Tibial nerve (tissue), 4 donors: ENCODE results near the gene TUBB4A. TPM values are rescaled to one million over a fixed set of nuclear protein-coding genes. Genes with fewer than 3 reads are reported as not detected.
A peak's percentile ranks its signal among the peaks of the same experiment; 100 is the strongest.

Experiments
- DNase-seq, 2 donors: peaks; one replicate each; pipeline ENCODE4 v3.0.0-alpha.2; 2019; ENCODE audit warnings: low spot score in 2 of 2
- H3K27ac ChIP-seq, 4 donors: fragments of 200-600 bp; sonication (generic) in 3 of 4; one replicate each; pipeline ENCODE4 v1.5.1; 2017 to 2019; ENCODE audit warnings: mild to moderate bottlenecking in 1 of 4
- H3K27me3 ChIP-seq, 2 donors: fragments of 200-600 bp; sonication (generic) in 1 of 2; one replicate each; pipeline versions ENCODE4 v1.5.1 to v1.6.0; 2017 to 2019
- H3K36me3 ChIP-seq, 3 donors: fragments of 200-600 bp; sonication (generic); one replicate each; pipeline ENCODE4 v1.5.1; 2018 to 2019
- H3K4me1 ChIP-seq, 4 donors: fragments of 200-600 bp; sonication (generic) in 3 of 4; one replicate each; pipeline ENCODE4 v1.5.1; 2017 to 2019
- H3K4me3 ChIP-seq, 4 donors: fragments of 200-600 bp; sonication (generic) in 3 of 4; one replicate each; pipeline ENCODE4 v1.5.1; 2017 to 2019; ENCODE audit warnings: mild to moderate bottlenecking in 1 of 4, moderate library complexity in 1 of 4
- H3K9me3 ChIP-seq, 4 donors: fragments of 200-600 bp; sonication (generic) in 3 of 4; one replicate each; pipeline ENCODE4 v1.5.1; 2017 to 2019
- CTCF ChIP-seq, 5 experiments: fragments of 200-600 bp in 3 of 5; fragments of 450-650 bp in 2 of 5; sonication (generic) in 3 of 5; IDR thresholded peaks; one replicate each; pipeline ENCODE4 v1.5.1; 2016 to 2019; ENCODE audit warnings: antibody characterized with exemption in 5 of 5, mild to moderate bottlenecking in 3 of 5, moderate library complexity in 2 of 5
- EP300 ChIP-seq, 2 donors: sonication (generic); formaldehyde crosslinking; IDR thresholded peaks; one replicate each; pipeline ENCODE4 v1.6.1; 2017; ENCODE audit warnings: antibody characterized with exemption in 2 of 2, mild to moderate bottlenecking in 1 of 2
- POLR2A ChIP-seq, 2 donors: fragments of 450-650 bp; IDR thresholded peaks; one replicate each; pipeline ENCODE4 v1.6.1; 2017; ENCODE audit warnings: antibody characterized with exemption in 2 of 2, mild to moderate bottlenecking in 2 of 2, moderate library complexity in 2 of 2
- WGBS, 2 donors: methylation state at CpG; one replicate each; pipeline ENCODE4 v1.1.5; 2018; 5-methylcytosine and 5-hydroxymethylcytosine counted together
- total RNA-seq, 4 donors: library from RNA; depleted of rRNA; stranded (reverse); fragments of >200 nt; gene quantifications; one replicate each; pipeline ENCODE4 v1.1.0, GENCODE V29; 2016

Gene TUBB4A
- total RNA-seq, 4 donors from 2014 or later = 10.8 to 31.0 (median 22.1) TPM

- no peak for DNase-seq
- Histone ChIP-seq H3K27me3 (no peaks in the 10 kb centered on the region), H3K4me3 (no peak overlapping the region), H3K36me3 (peaks cover 0 to 15% (median 0%) of the 10 kb centered on the region in 3 donors), H3K27ac (no peak overlapping the region), H3K4me1 (no peaks in the 10 kb centered on the region), H3K9me3 (peaks cover 0 to 15% (median 0%) of the 10 kb centered on the region in 4 donors)
- TF ChIP-seq EP300 (IDR thresholded peaks at IDR 0.05) (no peak), CTCF (IDR thresholded peaks at IDR 0.05) (no peak), POLR2A (IDR thresholded peaks at IDR 0.05) (no peak)
- 83 to 88% methylated on average over 4 of the region's 4 CpGs for WGBS, 2 donors
These were observed 10.1 kb downstream of the TUBB4A start for GRCh38 chr19:6491802-6492592.

- Histone ChIP-seq H3K27ac (no peak overlapping the region), H3K4me1 (no peaks in the 10 kb centered on the region), H3K27me3 (no peaks in the 10 kb centered on the region), H3K4me3 (no peak overlapping the region), H3K36me3 (peaks cover 0 to 6% (median 0%) of the 10 kb centered on the region in 3 donors), H3K9me3 (peaks cover 0 to 15% (median 0%) of the 10 kb centered on the region in 4 donors)
- no peak for TF ChIP-seq CTCF (IDR thresholded peaks at IDR 0.05)
- no peak for TF ChIP-seq POLR2A (IDR thresholded peaks at IDR 0.05)
- no peak for TF ChIP-seq EP300 (IDR thresholded peaks at IDR 0.05)
- WGBS, 2 donors = 53 to 64% methylated on average over 2 of the region's 2 CpGs
- DNase-seq = no peak
These were observed 12.0 kb downstream of the TUBB4A start for GRCh38 chr19:6490134-6490533.

- WGBS, 2 donors = 51 to 56% methylated on average over 15 of the region's 15 CpGs
- DNase-seq = no peak
- Histone ChIP-seq H3K4me3 (peak overlapping the region in 1 of 4 donors; percentile 29), H3K27ac (no peak overlapping the region), H3K36me3 (peaks cover 0 to 5% (median 0%) of the 10 kb centered on the region in 3 donors), H3K4me1 (no peaks in the 10 kb centered on the region), H3K9me3 (peaks cover 0 to 15% (median 0%) of the 10 kb centered on the region in 4 donors), H3K27me3 (no peaks in the 10 kb centered on the region)
- TF ChIP-seq CTCF (IDR thresholded peaks at IDR 0.05) = no peak
- no peak for TF ChIP-seq POLR2A (IDR thresholded peaks at IDR 0.05)
- TF ChIP-seq EP300 (IDR thresholded peaks at IDR 0.05) = no peak
These were observed 12.6 kb downstream of the TUBB4A start for GRCh38 chr19:6489278-6490061.

- no peak overlapping the region for H3K4me3 ChIP-seq
- H3K36me3 ChIP-seq = no peaks in the 10 kb centered on the region
- no peak for DNase-seq
- H3K27ac ChIP-seq = no peak overlapping the region
- WGBS, 2 donors = 88 to 97% methylated on average over 7 of the region's 7 CpGs
- TF ChIP-seq POLR2A (IDR thresholded peaks at IDR 0.05) = no peak
- no peak for TF ChIP-seq CTCF (IDR thresholded peaks at IDR 0.05)
- TF ChIP-seq EP300 (IDR thresholded peaks at IDR 0.05) = no peak
- peaks cover 0 to 6% of the 10 kb centered on the region in 2 donors for H3K27me3 ChIP-seq
- H3K4me1 ChIP-seq = no peaks in the 10 kb centered on the region
- H3K9me3 ChIP-seq = no peaks in the 10 kb centered on the region
These were observed 17.3 kb downstream of the TUBB4A start for GRCh38 chr19:6484831-6485230.

GRCh38 chr19:6484230-6484629, 17.9 kb downstream of the TUBB4A start:
- Histone ChIP-seq H3K27ac (no peak overlapping the region), H3K4me1 (no peaks in the 10 kb centered on the region), H3K27me3 (peaks cover 0 to 10% of the 10 kb centered on the region in 2 donors), H3K9me3 (no peaks in the 10 kb centered on the region), H3K36me3 (no peaks in the 10 kb centered on the region), H3K4me3 (no peak overlapping the region)
- no peak for DNase-seq
- WGBS, 2 donors = 89% methylated on average over 8 of the region's 8 CpGs
- no peak for TF ChIP-seq POLR2A (IDR thresholded peaks at IDR 0.05)
